ENCODE measurements around the gene WAPL. TPM values are rescaled to one million over a fixed set of nuclear protein-coding genes. Genes with fewer than 3 reads are reported as not detected.

WAPL gene
- total RNA-seq, 1 experiment from 2014 or later = 49.4 TPM

GRCh38 chr10:86556933-86557649 lies 35.5 kb upstream of the WAPL start:
- Histone ChIP-seq H3K27me3 (replicated peaks; ENCODE audit: insufficient read depth, low read depth, low read length, poor library complexity) (no peaks in the 10 kb centered on the region), H3K9me3 (ENCODE audit: low read depth, low read length, poor library complexity, severe bottlenecking) (no peaks in the 10 kb centered on the region), H3K4me3 (ENCODE audit: low read depth, low read length, poor library complexity, severe bottlenecking) (no peak overlapping the region), H3K4me1 (ENCODE audit: insufficient read depth, low read length, poor library complexity, severe bottlenecking) (no peaks in the 10 kb centered on the region), H3K36me3 (ENCODE audit: insufficient read depth, low read length, poor library complexity, severe bottlenecking) (no peaks in the 10 kb centered on the region), H3K27ac (ENCODE audit: low read depth, low read length, poor library complexity, severe bottlenecking) (no peak overlapping the region)
- ChIA-PET POLR2A (ENCODE audit: low non-redundant PET) (no interaction called here), CTCF (no interaction called here)
- no TSS peak for BruUV-seq (replicated peaks)
- intact Hi-C loops (cut with micrococcal nuclease; ENCODE audit: unreplicated experiment) = no loop called here
- DNase-seq (ENCODE audit: low spot score) = no peak
- no peak for TF ChIP-seq CTCF (conservative IDR thresholded peaks at IDR 0.05; ENCODE audit: low read depth, low read length)
- no peak for TF ChIP-seq EZH2 (IDR thresholded peaks at IDR 0.05; ENCODE audit: borderline replicate concordance, low read depth, low read length, poor library complexity, severe bottlenecking)

GRCh38 chr10:86556532-86556931 lies 34.9 kb upstream of the WAPL start:
- H3K27me3 ChIP-seq (replicated peaks; ENCODE audit: insufficient read depth, low read depth, low read length, poor library complexity) = no peaks in the 10 kb centered on the region
- H3K4me1 ChIP-seq (ENCODE audit: insufficient read depth, low read length, poor library complexity, severe bottlenecking) = no peaks in the 10 kb centered on the region
- BruUV-seq (replicated peaks) = no TSS peak
- no peak for DNase-seq (ENCODE audit: low spot score)
- ChIA-PET POLR2A (ENCODE audit: low non-redundant PET) (no interaction called here), CTCF (interaction anchor here (0.9 kb wide), 1 partner anchor 29 kb away, joined by 3 read pairs; no protein-coding TSS in a partner anchor)
- H3K27ac ChIP-seq (ENCODE audit: low read depth, low read length, poor library complexity, severe bottlenecking) = no peak overlapping the region
- H3K36me3 ChIP-seq (ENCODE audit: insufficient read depth, low read length, poor library complexity, severe bottlenecking) = no peaks in the 10 kb centered on the region
- intact Hi-C loops (cut with micrococcal nuclease; ENCODE audit: unreplicated experiment) = no loop called here
- no peak overlapping the region for H3K4me3 ChIP-seq (ENCODE audit: low read depth, low read length, poor library complexity, severe bottlenecking)
- no peaks in the 10 kb centered on the region for H3K9me3 ChIP-seq (ENCODE audit: low read depth, low read length, poor library complexity, severe bottlenecking)
- TF ChIP-seq EZH2 (IDR thresholded peaks at IDR 0.05; ENCODE audit: borderline replicate concordance, low read depth, low read length, poor library complexity, severe bottlenecking) (no peak), CTCF (conservative IDR thresholded peaks at IDR 0.05; ENCODE audit: low read depth, low read length) (no peak)

- TF ChIP-seq CTCF (conservative IDR thresholded peaks at IDR 0.05; ENCODE audit: low read depth, low read length) (no peak), EZH2 (IDR thresholded peaks at IDR 0.05; ENCODE audit: borderline replicate concordance, low read depth, low read length, poor library complexity, severe bottlenecking) (no peak)
- ChIA-PET POLR2A (ENCODE audit: low non-redundant PET) (no interaction called here), CTCF (no interaction called here)
- Histone ChIP-seq H3K4me3 (ENCODE audit: low read depth, low read length, poor library complexity, severe bottlenecking) (no peak overlapping the region), H3K4me1 (ENCODE audit: insufficient read depth, low read length, poor library complexity, severe bottlenecking) (no peaks in the 10 kb centered on the region), H3K27me3 (replicated peaks; ENCODE audit: insufficient read depth, low read depth, low read length, poor library complexity) (no peaks in the 10 kb centered on the region), H3K9me3 (ENCODE audit: low read depth, low read length, poor library complexity, severe bottlenecking) (no peaks in the 10 kb centered on the region), H3K27ac (ENCODE audit: low read depth, low read length, poor library complexity, severe bottlenecking) (no peak overlapping the region), H3K36me3 (ENCODE audit: insufficient read depth, low read length, poor library complexity, severe bottlenecking) (no peaks in the 10 kb centered on the region)
- no peak for DNase-seq (ENCODE audit: low spot score)
- intact Hi-C loops (cut with micrococcal nuclease; ENCODE audit: unreplicated experiment) = no loop called here
- BruUV-seq (replicated peaks) = no TSS peak
Measured at GRCh38 chr10:86553639-86554038, 32.0 kb upstream of the WAPL start.
